ENCODE data around the gene MX1.
"Not testable (repeated sequence)": the region's sequence is repeated elsewhere in the genome, so short reads cannot be mapped to it uniquely, and the experiment has no call there.

The MX1 gene

DNA sequence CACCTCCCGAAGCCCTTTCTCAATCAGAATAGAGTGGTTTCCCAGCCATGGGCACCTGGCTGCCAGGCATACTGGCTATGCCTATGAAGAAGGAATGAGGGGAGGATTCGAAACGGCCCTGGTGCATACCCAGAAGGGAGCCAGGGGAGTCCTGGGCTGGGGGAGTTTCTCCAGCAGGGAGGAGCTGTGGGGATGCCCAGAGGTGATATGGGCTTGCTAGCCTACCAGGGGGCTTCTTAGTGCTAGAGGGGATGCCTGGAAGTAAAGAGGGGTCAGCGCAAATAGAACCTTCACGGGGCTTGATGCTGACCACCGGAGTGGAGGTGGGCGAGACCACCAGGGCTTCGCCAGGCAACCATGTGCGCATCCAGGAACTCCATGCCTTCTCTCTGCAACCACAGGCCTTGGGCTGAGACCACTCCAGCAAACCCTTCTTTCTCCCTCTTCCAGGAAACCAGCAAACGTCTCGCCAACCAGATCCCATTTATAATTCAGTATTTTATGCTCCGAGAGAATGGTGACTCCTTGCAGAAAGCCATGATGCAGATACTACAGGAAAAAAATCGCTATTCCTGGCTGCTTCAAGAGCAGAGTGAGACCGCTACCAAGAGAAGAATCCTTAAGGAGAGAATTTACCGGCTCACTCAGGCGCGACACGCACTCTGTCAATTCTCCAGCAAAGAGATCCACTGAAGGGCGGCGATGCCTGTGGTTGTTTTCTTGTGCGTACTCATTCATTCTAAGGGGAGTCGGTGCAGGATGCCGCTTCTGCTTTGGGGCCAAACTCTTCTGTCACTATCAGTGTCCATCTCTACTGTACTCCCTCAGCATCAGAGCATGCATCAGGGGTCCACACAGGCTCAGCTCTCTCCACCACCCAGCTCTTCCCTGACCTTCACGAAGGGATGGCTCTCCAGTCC is 18.2 kb upstream of the MX1 start:
- DNase-seq = no peak

DNA sequence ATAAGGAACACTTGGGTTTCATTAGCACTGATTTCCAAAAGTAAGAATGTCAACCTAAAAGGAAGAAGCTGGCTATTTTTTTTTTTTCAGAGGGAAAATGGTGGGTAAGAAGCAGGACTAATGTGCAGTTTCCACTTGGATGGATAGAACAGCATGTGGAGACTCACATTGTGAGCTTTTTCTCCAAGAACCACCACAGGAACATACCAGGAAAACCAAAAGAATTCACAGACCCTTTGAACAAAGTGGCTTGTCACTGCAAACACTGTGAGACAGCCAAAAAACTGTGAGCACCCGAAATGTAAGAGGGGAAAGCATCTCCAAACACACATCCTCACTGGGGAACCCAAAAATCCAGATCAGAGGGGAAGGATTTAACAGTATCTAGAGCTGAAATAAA is 15.7 kb upstream of the MX1 start:
- no peak for DNase-seq

DNA sequence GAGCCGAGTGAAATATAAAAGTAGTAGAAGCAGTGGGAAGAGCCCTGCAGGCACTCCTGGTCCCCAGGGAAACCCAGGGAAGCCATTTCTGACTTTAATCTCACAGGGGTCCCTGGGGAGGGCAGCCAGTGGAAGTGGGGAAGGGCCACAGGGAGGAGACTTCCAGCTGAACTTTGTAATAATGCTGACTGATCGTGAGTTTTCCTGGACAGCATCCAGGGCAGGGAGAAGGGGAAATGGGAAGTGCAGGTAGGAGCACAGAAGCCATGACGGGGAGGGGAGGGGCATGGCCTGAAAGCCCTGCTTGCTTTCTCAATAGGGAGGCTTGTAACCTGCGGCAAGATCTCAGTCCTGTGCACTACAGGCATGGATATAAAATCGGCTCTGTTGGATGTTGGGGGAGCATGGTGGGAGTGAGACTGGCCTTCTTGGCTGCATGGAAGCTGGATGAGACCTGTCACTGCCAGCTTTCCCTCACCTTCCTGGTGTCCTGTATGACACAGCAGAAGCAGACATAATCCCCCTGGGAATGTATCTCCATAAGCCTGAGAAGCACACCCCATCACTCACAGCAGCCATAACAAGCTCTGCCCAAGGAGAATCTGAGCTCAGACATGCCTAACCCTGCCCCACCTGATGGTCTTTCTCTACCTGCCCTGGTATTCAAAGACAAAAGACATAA is 15.1 kb upstream of the MX1 start:
- DNase-seq = no peak

DNA sequence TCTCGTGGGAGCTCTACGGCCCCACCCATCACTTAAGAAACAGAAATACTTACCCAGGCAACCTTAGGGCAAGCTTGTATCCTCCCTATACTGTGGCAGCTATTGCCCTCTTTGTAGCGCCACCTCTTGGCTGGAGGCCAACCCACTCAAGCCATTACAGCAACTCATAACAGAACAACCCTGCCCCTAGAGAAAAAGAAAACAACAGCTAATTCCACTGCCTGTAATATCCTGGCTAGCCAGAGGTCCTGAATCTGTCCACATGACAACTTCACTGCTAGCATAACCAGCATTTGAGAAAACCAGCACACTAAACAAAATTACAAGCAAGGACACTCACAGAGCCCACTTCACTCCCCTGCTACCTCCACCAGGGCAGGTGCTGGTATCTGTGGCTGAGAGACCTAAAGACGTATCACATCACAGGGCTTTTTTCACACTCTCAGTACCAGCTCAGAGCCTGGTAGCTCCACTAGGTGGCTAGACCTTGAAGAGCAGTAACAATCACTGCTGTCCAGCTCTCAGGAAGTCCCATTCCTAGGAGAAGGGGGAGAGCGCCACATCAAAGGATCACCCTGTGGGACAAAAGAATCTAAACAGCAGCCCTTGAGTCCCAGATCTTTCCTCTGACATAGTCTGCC is 14.5 kb upstream of the MX1 start:
- DNase-seq = no peak

DNA sequence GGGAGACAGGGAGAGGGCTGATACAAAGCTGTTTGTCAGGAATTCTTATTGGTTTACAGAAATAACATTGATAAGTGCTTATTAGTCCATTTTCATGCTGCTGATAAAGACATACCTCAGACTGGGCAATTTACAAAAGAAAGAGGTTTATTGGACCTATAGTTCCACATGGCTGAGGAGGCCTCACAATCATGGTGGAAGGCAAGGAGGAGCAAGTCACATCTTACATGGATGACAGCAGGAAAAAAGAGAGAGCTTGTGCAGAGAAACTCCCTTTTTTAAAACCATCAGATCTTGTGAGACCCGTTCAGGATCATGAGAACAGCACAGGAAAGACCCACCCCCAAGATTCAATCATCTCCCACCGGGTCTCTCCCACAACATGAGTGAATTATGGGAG is 8.5 kb upstream of the MX1 start:
- DNase-seq = not testable (repeated sequence)

DNA sequence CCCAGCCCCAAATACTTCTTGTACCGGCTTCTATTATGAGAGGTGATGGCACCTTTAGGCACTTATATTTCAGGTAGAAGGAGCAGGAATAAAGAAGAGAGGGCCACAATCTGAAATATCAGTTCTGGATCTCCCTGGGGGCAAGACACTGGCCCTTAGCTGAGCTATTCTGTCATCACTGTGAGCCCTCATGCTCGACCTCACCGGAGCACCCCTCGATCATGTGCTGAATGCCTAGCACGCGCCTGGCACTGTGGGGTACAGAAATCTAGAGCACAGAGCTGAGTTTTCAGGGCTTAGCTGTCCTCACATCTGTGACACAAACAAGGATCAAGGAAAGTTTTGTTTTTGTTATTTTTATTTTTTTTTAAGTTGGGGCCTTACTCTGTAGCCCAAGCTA is 7.6 kb upstream of the MX1 start:
- DNase-seq = no peak

DNA sequence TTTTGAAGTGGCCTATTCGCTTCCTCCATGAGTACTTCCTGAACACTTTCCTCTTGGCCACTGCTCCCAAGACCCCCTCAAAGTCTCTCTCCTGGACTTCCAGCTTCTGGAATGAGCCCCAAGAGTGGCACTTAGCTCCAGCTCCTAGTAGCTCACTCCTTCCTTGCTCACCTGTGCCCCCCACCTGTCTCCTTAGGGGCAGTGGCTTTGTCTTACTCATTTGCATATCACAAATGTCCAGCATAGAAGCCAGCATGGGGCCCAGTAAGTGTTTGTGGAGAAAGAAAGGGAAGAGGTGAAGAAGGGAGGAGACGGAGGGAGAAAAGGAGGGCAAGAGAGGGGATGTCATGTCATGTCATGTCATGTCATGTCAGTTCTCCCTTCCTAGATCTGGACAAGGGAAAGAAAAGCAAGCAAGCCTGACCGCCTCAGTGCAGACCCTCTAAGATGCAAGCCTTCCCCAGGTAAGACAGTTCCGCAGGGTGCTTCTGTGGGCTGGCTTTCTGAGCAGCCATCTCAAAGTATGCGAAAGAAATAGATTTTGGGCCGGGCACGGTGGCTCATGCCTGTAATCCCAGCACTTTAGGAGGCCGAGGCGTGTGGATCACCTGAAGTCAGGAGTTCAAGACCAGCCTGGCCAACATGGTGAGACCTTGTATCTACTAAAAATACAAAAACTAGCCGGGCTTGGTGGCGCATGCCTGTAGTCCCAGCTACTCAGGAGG is 6.9 kb upstream of the MX1 start:
- DNase-seq = no peak

DNA sequence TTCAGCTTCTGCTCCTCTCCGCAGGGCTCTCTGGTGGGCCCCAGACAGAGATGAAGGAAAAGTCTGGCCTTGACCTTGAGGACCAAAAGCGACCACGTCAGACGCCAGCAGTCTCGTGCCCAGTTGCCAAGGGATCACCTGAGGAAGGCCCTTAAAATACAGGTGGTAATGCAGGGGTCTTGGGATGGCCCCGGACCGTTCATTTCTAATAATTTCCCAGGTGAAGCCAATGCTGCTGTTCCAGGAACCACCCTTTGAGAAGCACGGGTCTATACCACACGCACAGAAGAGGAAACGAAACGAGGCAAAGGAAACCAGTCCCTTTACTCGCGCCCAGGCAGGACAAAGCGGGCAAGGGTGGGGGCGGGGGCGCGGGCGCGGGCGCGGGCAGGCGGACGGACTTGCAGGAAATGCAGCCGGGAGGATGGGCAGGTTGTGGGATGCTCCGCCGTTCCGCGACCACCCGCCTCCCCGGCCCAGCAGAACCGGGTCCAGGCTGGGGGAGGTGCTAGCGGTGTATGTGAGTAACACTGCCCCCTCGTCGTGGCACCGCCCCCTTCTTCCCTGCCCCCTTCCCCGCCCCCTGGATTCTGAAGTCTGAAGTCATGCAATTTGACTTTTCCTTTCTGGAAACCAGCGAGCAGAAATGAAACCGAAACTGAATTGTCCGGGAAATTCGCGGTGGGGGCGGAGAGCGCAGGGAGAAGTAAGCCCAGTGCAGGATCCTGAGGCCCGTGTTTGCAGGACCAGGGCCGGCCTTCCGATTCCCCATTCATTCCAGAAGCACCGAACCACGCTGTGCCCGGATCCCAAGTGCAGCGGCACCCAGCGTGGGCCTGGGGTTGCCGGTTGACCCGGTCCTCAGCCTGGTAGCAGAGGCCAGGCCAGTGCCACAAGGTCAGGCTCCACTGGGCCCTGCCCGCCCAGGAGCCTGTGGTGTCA is 5.8 kb upstream of the MX1 start:
- peak; percentile 92 for DNase-seq

DNA sequence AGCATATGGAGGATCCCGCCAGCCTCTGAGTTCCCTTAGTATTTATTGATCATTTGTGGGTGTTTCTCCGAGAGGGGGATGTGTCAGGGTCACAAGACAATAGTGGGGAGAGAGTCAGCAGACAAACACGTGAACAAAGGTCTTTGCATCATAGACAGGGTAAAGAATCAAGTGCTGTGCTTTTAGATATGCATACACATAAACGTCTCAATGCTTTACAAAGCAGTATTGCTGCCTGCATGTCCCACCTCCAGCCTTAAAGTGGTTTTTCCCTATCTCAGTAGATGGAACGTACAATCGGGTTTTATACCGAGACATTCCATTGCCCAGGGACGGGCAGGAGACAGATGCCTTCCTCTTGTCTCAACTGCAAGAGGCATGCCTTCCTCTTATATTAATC is 5.0 kb upstream of the MX1 start:
- not testable (repeated sequence) for DNase-seq

DNA sequence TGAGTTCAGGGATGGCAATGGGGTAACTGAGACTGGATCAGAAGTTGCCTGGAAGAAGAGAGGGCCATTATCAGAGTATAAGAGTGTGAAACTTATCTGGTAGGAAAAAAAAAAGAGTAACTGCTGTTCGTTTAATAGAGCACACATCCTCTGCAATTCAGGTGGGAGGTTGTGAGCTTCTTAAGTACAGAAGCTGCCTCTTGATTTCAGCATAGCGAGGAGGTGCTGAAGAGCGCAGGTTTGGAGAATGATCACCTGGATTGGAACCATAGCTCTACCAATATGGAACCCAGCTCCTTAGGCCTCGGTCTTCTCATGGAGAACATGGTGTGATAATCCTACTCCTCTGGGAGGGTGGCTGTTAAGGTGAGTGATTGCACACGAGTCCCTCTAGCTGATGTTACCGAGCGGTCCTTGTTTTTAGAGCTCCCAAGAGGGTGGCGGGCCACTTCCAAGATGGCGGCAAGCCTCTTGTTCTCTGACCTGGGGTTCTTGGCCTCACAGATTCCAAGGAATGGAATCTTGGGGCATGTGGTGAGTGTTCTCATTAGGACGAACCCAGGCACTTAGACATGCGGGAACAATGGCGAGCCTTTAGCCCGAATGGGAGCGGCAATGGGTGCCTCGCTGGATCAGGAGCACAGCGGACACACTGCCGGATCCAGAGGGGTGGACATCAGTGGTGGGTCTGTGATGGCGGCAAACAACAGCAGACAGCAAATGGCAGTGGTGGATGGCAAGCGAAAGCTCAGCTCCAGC is 3.3 kb upstream of the MX1 start:
- no peak for DNase-seq

DNA sequence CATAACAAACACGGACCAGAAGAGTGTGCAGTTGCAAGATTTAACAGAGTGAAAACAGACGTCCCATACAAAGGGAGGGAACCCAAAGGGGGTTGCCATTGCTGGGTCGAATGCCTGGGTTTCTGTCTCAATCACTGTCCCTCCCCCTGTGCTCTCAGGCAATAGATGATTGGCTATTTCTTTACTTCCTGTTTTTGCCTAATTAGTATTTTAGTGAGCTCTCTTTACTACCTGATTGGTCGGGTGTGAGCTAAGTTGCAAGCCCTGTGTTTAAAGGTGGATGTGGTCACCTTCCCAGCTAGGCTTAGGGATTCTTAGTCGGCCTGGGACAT is 2.8 kb upstream of the MX1 start:
- not testable (repeated sequence) for DNase-seq

DNA sequence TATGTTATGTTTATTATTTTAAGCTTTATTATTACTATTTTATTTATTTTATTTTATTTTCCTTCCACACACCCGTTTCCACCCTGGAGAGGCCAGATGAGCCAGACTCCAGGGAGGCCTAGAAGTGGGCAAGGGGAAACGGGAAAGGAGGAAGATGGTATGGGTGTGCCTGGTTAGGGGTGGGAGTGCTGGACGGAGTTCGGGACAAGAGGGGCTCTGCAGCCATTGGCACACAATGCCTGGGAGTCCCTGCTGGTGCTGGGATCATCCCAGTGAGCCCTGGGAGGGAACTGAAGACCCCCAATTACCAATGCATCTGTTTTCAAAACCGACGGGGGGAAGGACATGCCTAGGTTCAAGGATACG is 468 bp upstream of the MX1 start:
- no peak for DNase-seq

DNA sequence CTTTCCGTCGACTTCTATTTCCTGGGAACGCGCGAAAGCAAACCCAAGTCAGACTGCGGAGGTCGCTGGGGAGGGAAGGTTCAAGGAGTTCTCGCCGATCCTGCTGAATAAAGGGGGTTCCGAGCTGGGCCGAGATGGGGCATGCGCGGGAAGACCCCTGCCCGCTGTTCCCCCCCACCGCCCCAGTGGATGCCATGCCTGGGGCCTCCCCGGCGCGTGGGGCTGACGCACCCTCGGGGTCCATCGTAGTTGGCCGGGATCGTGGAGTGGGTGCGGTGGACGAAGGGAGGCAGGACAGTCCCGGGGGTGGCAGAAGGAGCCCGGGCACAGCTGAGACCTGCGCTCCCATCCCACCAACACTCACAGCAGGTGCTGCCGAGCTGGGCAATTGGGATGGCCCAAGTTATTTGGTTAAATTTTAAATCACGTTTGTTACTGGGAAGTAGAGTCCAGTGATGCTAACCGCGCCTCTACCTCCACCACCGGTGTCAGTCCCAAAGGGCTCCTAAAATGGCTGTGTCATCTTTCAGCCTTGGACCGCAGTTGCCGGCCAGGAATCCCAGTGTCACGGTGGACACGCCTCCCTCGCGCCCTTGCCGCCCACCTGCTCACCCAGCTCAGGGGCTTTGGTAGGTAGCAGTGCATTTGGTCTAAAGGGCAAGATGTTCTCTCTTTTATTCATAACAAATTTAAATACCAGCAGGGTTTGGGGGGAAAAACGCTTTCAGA is 801 bp downstream of the MX1 start:
- no peak for DNase-seq

DNA sequence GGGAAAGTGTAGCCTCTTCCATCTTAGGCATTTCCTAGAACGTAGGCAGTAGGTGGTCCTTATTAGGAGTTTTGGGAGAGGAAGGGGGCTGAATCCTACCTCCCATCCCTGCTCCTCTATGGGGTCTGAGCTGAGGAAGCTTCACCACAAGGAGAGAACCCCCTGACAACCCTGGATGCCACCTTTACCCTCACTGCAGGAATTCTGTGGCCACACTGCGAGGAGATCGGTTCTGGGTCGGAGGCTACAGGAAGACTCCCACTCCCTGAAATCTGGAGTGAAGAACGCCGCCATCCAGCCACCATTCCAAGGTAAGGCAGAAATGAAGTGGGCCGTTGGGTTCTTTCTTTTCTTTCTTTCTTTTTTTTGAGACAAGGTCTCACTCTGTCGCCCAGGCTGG is 1.5 kb downstream of the MX1 start:
- no peak for DNase-seq

DNA sequence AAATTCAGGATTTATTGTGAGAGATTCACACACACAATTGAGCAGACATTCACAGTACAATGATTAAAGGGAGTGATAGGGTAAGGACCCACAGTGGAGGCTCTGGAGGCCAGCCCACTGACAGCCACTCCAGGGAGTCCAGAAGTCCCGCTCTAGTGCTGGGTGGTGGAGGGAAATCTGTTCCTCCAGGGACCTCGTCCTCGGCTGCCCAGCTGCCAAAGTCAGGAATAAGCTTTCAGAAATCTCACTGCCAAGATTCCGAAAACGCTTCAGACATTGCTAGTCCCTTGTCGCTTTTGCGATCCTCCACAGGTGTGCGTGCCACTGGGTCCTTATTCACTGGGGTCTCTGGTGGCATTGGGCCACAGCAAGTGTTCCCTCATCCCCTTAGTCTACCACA is 2.3 kb downstream of the MX1 start:
- no peak for DNase-seq

DNA sequence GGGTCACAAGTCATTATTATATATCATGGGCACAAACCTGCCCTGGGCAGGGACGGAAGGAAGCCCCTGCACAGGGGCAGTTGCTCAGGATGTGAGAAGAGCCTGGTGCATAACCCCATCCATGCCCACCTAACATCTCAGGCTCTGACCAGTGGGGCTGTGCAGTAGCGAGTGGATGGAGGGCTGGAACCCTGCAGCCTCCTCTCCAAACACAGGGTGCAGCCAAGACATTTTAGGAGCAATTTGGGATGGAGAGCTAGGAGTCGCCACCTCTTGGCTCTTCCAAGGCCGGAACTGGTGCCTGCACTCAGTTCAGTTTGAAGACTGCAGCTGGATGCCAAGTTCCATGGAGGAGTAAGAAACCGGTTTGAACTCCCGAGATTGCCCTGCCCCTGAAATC is 2.8 kb downstream of the MX1 start:
- DNase-seq = no peak

DNA sequence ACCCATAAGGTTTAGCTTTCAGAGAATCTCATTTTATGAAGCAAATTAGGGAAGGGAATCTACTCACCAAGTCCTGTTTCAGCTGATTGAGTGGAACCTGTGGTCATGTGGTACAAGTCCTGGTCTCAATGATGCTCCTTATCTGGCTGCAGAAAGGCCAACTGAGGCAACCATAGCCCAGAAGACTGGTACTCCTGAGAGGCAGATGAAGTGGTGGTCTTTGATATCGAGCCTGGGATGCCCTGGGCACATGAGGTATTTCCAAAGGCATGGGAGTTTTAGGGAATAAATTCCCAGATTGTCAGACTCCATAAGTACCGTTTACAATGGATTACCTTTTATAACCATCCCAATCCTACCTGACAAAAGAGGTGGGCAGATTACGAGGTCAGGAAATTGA is 3.3 kb downstream of the MX1 start:
- no peak for DNase-seq

DNA sequence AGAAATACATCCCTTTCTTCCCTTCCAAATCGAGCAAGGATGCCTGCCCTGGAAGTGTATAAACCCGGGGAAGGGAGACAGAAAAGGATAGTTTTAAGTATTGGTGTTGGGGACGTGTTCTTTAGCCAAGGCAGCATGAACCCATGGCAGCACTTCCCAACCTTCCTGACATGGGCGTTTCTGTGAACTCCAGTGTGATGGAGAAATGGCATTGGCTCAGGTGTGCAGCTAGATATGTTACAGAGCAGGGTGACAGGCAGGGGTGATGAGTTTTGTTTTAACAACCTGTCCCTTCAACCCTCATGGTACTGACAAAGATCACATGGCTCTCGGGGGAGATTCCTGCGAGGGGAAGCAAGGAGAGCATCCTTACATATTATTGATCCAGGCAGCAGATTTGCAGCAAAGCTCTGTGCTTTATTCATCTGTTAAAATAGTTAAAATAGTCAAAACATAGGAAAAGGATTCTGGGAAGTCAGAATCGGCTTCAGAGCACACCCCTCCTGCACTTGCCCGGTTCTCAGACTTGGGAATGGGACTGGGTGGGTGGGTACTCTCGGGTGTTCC is 4.0 kb downstream of the MX1 start:
- no peak for DNase-seq

DNA sequence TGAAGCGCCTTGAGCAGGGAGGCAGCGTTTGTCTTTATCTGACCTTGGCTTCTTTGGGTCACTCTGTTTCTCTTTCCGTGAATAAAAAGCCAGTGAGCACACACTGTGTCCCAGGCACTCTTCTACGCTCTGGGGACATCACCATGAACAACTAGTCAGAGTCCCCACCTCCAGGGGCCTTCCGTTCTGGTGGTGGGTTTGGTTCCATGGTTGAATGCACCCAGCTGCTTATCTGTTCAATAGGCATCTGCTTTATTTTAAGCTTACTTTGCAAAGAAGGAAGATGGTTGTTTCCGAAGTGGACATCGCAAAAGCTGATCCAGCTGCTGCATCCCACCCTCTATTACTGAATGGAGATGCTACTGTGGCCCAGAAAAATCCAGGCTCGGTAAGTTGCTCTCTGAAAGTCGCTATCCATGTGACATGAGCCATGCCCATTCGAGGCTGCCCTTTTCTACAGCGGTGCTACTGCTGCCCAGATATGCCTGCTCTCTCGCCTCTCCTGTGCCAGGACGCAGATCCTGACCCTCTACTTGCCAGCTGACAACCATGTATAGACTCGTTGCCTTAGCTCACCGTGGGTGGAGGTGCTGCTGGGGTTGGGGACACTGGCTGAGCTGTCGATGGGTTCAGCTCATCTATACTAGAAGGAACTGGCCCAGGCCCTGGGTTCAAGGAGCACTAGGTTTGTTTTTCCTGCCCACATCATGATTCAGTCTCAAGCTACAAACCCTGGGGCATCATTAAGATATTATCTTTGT is 5.9 kb downstream of the MX1 start:
- no peak for DNase-seq
